NCI-H146 treated with DMSO at 0.1 percent for 48 hours (cell line): ENCODE results near the gene SMAD7.

Source experiments
- DNase-seq: peaks from one replicate; lab custom pipeline; 2025; ENCODE audit not compliant: unreplicated experiment; lab: John Stamatoyannopoulos, UW

Gene SMAD7

DNA sequence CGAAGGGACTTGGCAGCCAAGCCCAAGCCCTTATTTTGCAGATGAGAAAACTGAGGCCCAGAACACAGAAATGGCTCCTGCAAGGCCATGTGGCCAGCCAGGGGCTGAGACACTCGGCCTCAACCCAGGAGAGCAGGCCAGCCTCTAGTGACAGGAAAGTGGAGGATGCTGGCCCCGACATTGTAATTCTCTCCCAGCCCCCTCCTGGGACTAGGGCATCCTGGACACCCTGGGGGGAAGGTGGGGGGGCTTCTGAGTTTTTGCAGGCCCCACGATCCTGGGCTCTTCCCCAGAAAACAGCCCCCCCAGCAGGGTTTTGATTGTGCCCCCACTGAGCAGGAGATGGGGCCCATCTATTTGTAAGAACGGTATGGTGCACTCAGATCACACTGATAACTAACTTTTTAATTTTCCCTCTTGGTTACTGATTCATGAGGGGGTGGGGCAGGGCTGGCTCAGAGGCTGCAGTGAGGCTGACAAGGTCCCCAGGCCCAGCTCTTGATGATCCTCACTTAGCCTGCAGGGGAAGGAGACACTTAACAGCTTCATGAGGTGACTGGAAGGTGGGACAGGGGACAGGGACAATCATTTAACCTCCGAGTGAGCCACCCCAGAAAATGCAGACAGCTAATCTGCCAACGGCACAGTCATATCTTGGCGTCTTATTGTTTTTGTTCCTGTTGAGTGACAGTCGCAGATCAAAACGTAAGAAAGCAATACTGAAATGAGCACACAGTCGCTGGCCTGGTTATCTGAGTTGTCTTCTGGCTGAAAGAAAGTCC lies 18.9 kb downstream of the SMAD7 start:
- DNase-seq = no peak

DNA sequence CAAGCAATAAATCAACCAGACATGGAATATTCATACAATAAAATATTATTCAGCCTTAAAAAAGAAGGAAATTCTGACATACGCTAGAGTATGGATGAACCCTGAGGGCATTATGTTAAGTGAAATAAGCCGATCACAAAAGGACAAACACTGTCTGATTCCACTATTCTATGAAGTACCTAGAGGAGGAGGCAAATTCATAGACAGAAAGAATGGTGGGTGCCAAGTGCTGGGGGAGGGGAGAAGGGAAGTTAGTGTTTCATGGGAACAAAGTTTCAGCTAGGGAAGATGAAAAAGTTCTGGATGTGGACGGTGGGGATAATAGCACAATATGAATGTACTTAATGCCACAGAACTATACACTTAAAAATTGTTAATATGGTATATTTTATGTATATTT lies 19.8 kb downstream of the SMAD7 start:
- DNase-seq = no peak

DNA sequence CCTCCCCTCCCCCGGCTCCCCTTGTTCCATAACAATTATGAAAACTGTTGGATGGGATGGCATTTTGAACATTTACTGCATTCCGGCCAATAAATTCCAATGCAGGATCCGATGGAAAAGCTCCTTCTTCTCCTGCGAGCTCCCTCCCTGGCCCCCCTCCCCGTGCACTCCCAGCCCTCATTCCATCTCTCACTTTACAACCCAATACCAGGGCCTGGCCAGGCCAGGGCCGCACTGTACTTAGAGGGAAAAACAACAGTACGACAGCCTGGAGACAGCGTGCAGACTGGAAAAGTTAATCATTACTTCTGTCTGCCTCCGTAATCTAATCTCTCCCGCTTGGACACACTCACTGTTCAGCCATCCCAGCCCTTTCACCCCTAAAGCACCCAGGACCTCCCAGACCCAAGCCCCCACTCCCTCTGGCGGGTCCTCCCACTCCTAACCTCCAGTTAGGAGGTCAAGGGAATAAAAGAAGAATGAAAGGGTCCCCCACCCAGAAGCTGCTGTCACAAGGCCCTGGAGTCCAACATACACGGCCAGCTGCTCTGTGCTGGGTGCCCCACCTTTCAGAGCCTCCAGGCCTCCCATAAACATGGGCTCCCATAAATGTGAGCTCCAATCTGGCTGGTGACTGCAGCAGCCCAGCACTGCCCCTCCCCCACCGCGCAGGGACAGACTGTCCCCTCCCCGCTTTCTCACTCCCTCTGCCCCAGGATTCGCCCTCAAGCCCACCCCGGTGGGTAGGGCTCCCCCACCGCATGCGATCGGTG lies 20.6 kb downstream of the SMAD7 start:
- no peak for DNase-seq

- DNase-seq = no peak
Measured at GRCh38 chr18:48929212-48929612, 21.6 kb downstream of the SMAD7 start.

DNA sequence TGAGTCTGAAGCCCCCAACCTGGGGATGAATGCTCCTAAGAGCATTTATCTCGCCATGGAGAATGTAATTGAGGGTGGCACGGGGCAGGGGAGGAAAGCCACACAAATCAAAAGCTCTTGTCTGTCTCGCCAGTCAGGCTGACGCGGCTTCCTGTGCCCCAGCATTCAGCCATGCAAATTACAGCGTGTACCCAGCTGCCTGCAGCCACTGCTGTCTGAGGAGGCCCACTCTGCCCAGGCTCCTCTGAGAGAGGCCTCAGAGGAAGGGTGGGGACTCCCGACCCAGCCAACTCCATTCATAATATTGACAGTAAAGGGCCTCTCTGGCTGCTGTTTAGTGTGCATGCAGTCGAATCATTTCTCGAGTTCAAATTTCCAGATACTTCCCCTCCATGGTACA lies 22.0 kb downstream of the SMAD7 start:
- peak; percentile 75 for DNase-seq

DNA sequence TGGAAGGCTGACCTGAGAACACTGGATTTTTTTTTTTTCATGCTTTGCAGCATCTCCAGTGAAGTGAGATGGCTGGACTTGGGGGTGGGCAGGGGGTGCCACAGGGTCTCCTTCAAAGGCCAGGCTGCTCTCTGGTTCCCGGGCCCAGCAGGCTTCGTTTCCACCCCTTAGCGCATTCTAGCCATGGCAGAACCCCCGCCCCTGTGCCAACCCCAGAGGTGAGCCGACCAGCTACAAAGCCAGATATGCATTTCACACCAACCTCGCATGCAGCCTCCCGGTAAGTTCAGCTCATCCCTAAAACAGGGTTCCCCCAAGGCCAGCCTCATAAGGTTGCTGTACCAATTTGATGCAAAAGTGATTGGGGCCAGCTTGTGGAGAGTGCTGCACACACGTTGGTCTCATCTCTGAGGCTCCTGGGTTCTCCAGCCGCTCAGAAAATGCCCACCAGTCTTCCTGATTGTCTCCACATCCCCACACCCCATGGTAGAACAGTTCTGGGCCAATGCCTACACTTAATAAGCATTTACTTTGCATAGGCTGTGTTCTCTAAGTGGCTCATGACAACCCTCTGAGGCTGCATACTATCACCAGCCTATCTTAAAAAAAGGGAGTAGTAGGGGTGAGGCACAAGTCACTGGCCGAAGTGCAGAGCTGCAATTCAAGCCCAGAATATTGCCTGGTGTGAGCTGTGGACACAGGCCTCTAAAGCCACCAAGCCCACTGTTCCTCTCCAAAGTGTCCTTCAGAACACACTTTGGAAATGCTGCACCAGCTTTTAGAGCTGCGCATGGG lies 23.3 kb downstream of the SMAD7 start:
- no peak for DNase-seq

DNA sequence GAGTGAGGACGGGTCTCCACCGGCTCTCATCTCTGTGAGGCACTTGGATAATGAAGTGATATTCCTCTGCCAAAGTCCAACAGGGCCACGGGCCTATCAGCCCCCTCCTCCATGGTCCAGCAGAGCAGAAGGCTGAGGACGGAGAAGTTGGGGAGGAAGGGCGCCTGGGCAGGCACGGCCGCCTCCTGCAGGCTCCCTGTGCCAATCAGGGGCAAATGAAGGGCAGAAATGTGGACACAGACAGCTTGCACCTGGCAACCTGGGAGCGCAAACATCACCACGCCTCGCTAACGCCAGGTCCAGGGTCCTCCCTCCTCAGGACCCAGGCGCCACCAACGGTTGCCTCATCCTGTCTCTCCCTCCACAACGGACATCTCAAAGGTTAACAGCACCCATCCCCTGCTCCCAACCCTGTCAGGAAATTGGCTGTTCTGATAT lies 24.3 kb downstream of the SMAD7 start:
- DNase-seq = no peak

DNA sequence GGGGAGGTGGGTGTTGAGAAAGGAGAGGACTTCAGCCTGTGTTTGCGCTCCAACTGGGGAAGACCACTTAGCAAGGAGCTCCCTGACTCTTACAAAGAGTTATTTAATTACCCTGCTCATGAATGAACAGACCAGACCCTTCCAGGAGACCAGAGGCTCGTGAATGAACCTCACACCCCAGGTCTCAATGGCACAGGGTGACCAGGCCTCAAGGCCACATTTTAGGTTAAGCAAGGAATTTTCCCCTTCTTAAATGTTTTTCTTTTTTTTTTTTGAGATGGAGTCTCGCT lies 25.3 kb downstream of the SMAD7 start:
- DNase-seq = no peak

- DNase-seq = no peak
Measured at GRCh38 chr18:48924630-48925490, 25.9 kb downstream of the SMAD7 start.

DNA sequence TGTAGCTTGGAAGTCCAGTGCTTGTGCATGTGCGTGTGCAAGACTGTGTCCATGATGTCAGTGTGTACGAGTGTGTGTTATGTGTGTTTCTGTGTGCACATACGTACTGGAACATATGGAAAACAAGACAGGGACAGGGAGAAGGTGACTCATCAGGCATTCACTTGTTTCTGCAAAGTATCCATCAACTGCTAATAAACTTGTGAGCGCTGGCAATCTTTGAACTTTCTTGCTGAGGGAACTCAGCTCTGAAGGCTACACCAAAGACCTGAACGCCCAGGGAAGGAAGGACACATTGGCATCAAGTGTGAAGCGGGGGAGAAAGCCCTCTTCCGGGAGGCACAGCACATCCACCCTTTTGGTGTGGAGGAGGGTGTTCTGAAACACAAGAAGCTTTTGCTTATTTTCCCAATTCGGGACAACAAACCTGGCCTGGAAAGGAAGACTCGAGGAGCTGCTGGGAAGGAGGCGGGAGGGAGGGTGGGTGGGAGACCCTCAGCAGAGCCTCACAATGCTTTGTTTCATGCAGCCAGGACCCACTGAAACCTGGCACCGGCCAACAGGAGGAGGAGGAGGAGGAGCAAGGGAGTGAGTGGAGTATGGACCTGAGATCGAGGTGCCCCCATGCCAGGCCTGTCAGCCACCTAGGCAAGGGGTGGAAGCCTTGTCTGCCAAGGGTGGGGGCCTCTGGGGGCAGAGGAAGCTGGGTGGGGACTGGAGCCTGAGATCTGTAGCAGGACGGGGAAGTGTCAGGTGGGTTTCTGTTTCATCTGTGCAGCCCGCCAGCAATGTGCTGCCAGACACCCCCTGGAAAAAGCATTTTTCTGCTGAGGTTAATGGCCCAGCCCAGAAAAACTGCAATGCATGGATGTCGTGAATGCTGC lies 26.8 kb downstream of the SMAD7 start:
- no peak for DNase-seq

DNA sequence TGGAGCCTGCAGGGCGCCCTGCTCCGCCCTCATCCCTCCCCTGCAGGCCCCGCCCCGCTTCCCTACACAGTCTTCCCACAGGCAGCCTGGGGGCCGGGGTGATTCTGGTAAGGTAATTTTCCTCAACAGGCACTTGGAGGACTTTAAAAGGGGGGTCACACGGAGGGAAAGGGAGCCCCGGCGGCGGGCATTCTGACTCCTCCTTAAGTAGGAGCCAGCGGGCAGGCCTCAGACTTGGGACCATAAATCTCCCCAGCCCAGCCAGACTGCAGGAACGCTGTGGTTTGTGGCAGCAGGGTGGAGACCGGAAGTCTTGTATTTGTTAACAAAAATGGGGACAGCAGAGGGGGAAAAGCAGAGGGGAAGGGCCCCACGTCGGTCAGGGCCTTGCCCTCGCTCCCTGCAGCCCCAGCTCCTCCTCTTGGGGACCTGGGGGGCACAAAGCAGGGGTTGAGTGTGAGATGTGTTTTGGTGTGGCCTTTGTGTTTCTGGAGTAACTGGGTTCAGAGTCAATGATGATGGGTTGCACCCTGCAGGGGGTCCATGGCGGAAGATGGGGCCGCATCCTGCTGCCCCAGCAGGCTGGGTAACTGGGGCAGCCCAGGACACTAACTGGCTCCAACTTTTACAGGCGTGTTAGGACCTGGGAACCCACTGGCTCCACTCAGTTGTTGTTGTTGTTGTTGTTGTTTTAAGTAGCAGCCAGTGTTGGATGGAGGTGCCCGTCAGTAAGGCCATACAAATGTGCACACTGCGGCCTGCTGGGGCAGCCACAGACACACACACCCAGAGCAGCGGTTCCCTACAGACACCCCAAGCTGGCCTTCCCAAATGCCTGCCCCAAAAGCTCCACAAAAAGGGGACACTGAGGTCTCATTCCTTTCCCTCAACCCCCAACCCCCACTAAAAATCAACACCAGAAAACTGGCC lies 27.7 kb downstream of the SMAD7 start:
- DNase-seq = no peak

- DNase-seq = no peak
Measured at GRCh38 chr18:48922226-48922800, 28.5 kb downstream of the SMAD7 start.

GRCh38 chr18:48921305-48922225 lies 29.2 kb downstream of the SMAD7 start:
- DNase-seq = no peak

- DNase-seq = no peak
Measured at GRCh38 chr18:48920408-48921038, 30.2 kb downstream of the SMAD7 start.

DNA sequence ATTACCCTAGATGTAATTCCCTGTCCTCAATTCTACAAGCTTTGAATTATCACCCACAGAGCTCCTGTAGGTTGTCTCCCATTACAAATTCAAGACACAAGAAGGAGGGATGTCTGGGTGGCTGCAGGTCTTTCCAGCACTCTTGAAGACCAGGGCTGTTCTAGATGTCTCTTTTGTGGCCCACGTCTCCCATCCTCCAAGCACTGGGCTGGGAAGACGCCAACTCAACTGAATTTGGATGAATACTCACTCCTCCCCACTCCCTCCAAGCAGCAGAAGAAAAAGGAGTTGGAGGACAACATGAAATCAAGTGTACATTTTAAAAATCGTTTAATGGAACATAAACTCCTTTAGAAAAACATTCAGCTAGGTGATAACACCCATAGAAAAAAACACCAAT lies 31.2 kb downstream of the SMAD7 start:
- DNase-seq = no peak

- DNase-seq = no peak
Measured at GRCh38 chr18:48918660-48919456, 31.9 kb downstream of the SMAD7 start.
